Activated CD4-positive, alpha-beta memory T cell treated with anti-CD3 and anti-CD28 coated beads for 36 hours (primary cell): ENCODE data around the gene FEZ2. TPM values are rescaled to one million over a fixed set of nuclear protein-coding genes. Genes with fewer than 3 reads are reported as not detected.
"Not testable (repeated sequence)": the region's sequence is repeated elsewhere in the genome, so short reads cannot be mapped to it uniquely, and the experiment has no call there.

Experiments
- CTCF ChIA-PET: fragments of 350-600 bp; sonication (Branson Sonifier 250); formaldehyde crosslinking; loops from one replicate; lab custom pipeline; 2021; ENCODE audit warnings: antibody characterized with exemption, inconsistent platforms; lab: Charles Lee
- POLR2A ChIA-PET: fragments of 350-600 bp; sonication (Branson Sonifier 250); formaldehyde crosslinking; loops from one replicate; lab custom pipeline; 2021; ENCODE audit warnings: antibody characterized with exemption; lab: Charles Lee
- DNase-seq: peaks from one replicate; pipeline ENCODE4 v3.0.0-alpha.2; 2020
- H3K27ac Mint-ChIP-seq: one replicate; pipeline ENCODE4 v1.8.0; 2021; ENCODE audit warnings: mixed read lengths
- H3K27me3 Mint-ChIP-seq: one replicate; pipeline ENCODE4 v1.8.0; 2021; ENCODE audit warnings: mixed read lengths
- H3K36me3 Mint-ChIP-seq: one replicate; pipeline ENCODE4 v1.8.0; 2021; ENCODE audit warnings: mixed read lengths
- H3K4me1 Mint-ChIP-seq: one replicate; pipeline ENCODE4 v1.8.0; 2021; ENCODE audit warnings: low read depth, mixed read lengths
- H3K4me3 Mint-ChIP-seq: one replicate; pipeline ENCODE4 v1.8.0; 2021; ENCODE audit warnings: mild to moderate bottlenecking, mixed read lengths
- H3K9me3 Mint-ChIP-seq: one replicate; pipeline ENCODE4 v1.8.0; 2021; ENCODE audit warnings: mixed read lengths
- intact Hi-C: fragments of 100-400 bp; cut with micrococcal nuclease; formaldehyde crosslinking; loops from one replicate; pipeline ENCODE4 v1.15.1; 2023
- total RNA-seq, 2 experiments: library from RNA; stranded (reverse); gene quantifications; one replicate each; pipeline ENCODE4 v1.2.3, GENCODE V29; 2021

The FEZ2 gene
- total RNA-seq, 2 experiments from 2014 or later = 6.8 to 9.3 TPM

DNA sequence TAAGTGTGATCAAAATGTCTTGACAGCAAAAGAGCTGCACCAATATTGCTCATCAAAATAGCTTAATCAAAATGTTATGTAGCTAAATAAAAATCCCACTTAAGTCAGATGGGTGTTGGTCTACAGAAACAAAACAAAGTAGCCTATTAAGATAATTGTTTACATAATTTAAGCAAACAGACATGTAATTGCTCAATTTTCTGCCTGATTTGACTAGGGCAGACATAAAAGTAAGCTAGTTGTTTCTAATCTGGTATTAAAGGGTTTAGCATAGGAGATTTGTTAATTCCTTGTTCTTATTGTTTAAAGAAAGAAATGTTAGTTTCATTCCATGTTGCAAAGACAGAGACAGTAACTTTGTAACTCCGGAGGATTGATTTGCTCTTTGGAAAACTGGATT, 11.5 kb upstream of the FEZ2 start:
- Mint-ChIP-seq H3K27me3 (peaks cover 1% of the 10 kb centered on the region), H3K9me3 (no peaks in the 10 kb centered on the region), H3K4me3 (no peak overlapping the region), H3K36me3 (no peaks in the 10 kb centered on the region), H3K27ac (no peak overlapping the region), H3K4me1 (no peaks in the 10 kb centered on the region)
- intact Hi-C loops = no loop called here
- POLR2A ChIA-PET = no interaction called here
- CTCF ChIA-PET = no interaction called here
- DNase-seq = no peak

- CTCF ChIA-PET = no interaction called here
- no peaks in the 10 kb centered on the region for H3K36me3 Mint-ChIP-seq
- POLR2A ChIA-PET = interaction anchor here (1.4 kb wide), 1 partner anchor 10 kb away, joined by 3 read pairs; the partner anchor contains the start of gene FEZ2
Measured at GRCh38 chr2:36607947-36608346, 10.0 kb upstream of the FEZ2 start.

DNA sequence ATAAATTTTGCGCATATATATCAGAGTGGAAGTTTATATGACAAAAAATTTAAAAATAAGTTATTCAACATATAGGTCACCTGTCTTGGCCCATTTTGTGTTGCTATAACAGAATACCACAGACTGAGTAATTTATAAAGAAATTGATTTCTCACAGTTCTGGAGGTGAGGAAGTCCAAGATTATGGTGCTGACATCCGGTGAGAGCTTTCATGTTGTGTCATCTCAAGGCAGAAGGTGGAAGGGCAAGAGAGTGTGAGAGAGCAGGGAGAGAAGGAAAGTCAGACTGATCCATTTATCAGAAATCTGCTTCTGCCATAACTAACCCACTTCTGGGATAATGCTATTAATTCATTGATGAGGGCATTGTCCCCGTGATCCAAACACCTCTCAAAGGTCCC, 9.0 kb upstream of the FEZ2 start:
- no peaks in the 10 kb centered on the region for H3K4me1 Mint-ChIP-seq
- H3K9me3 Mint-ChIP-seq = no peaks in the 10 kb centered on the region
- H3K27me3 Mint-ChIP-seq = peaks cover 1% of the 10 kb centered on the region
- POLR2A ChIA-PET = interaction anchor here (1.4 kb wide), 1 partner anchor 9 kb away, joined by 3 read pairs; the partner anchor contains the start of gene FEZ2
- no peak overlapping the region for H3K4me3 Mint-ChIP-seq
- no peak overlapping the region for H3K27ac Mint-ChIP-seq
- CTCF ChIA-PET = no interaction called here
- no peak for DNase-seq
- intact Hi-C loops = no loop called here
- no peaks in the 10 kb centered on the region for H3K36me3 Mint-ChIP-seq

More at GRCh38 chr2:36607947-36608346, 10.0 kb upstream of the FEZ2 start:
- Mint-ChIP-seq H3K27ac (no peak overlapping the region), H3K4me3 (no peak overlapping the region), H3K4me1 (no peaks in the 10 kb centered on the region), H3K9me3 (no peaks in the 10 kb centered on the region), H3K27me3 (peaks cover 1% of the 10 kb centered on the region)
- no peak for DNase-seq
- intact Hi-C loops = no loop called here

- no peaks in the 10 kb centered on the region for H3K4me1 Mint-ChIP-seq
- POLR2A ChIA-PET = interaction anchor here (0.5 kb wide), 1 partner anchor 36 kb away, joined by 3 read pairs; no protein-coding TSS in a partner anchor
- H3K9me3 Mint-ChIP-seq = no peaks in the 10 kb centered on the region
- no peak for DNase-seq
- CTCF ChIA-PET = no interaction called here
- H3K4me3 Mint-ChIP-seq = no peak overlapping the region
- no peaks in the 10 kb centered on the region for H3K36me3 Mint-ChIP-seq
- intact Hi-C loops = no loop called here
- no peak overlapping the region for H3K27ac Mint-ChIP-seq
- H3K27me3 Mint-ChIP-seq = peaks cover 1% of the 10 kb centered on the region
Measured at GRCh38 chr2:36605273-36605672, 7.3 kb upstream of the FEZ2 start.

- DNase-seq, H3K4me1 Mint-ChIP-seq, H3K36me3 Mint-ChIP-seq, H3K27me3 Mint-ChIP-seq, H3K9me3 Mint-ChIP-seq, H3K27ac Mint-ChIP-seq, intact Hi-C loops, H3K4me3 Mint-ChIP-seq, POLR2A ChIA-PET, CTCF ChIA-PET: not testable (repeated sequence)
Measured at GRCh38 chr2:36603629-36604028, 5.7 kb upstream of the FEZ2 start.

GRCh38 chr2:36597003-36597531, 901 bp downstream of the FEZ2 start:
- intact Hi-C loops = loop anchor here (5.0 kb wide), 2 partner anchors 240 to 370 kb away; partner anchors contain the start of genes CRIM1 and STRN
- Mint-ChIP-seq H3K27me3 (no peaks in the 10 kb centered on the region), H3K4me3 (peak overlapping the region; percentile 93), H3K27ac (peak overlapping the region; percentile 83), H3K4me1 (peaks cover 31% of the 10 kb centered on the region), H3K9me3 (no peaks in the 10 kb centered on the region), H3K36me3 (no peaks in the 10 kb centered on the region)
- DNase-seq = no peak
- CTCF ChIA-PET = no interaction called here
- POLR2A ChIA-PET = interaction anchor here (1.2 kb wide), 1 partner anchor 11 kb away, joined by 3 read pairs; no protein-coding TSS in a partner anchor

DNA sequence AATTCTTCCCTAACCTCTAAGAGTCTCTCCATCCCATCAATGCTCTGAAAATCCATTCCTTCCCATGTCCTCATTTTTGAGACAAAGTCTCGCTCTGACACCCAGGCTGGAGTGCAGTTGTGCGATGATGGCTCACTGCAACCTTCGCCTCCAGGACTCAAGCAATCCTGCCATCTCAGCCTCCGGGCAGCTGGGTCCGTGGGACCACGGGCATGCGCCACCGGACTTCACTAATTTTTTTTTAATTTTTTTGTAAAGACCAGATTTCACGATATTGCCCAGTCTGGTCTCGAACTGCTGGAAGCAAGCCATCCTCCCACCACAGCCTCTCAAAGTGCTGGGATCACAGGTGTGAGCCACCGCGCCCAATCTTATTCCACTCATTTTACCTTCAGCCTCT, 1.6 kb downstream of the FEZ2 start:
- Mint-ChIP-seq H3K27me3 (no peaks in the 10 kb centered on the region), H3K4me1 (peaks cover 34% of the 10 kb centered on the region)

GRCh38 chr2:36594849-36595248, 3.1 kb downstream of the FEZ2 start:
- ChIA-PET CTCF (interaction anchor here (1.5 kb wide), 1 partner anchor 70 kb away, joined by 4 read pairs; no protein-coding TSS in a partner anchor), POLR2A (no interaction called here)
- Mint-ChIP-seq H3K27ac (no peak overlapping the region), H3K4me1 (peaks cover 34% of the 10 kb centered on the region), H3K4me3 (no peak overlapping the region), H3K9me3 (no peaks in the 10 kb centered on the region), H3K36me3 (peaks cover 2% of the 10 kb centered on the region), H3K27me3 (no peaks in the 10 kb centered on the region)
- intact Hi-C loops = loop anchor here (5.0 kb wide), 2 partner anchors 238 to 372 kb away; partner anchors contain the start of genes CRIM1 and STRN
- no peak for DNase-seq

More for the DNA sequence above, 1.6 kb downstream of the FEZ2 start:
- Mint-ChIP-seq H3K4me3 (no peak overlapping the region), H3K9me3 (no peaks in the 10 kb centered on the region), H3K27ac (no peak overlapping the region), H3K36me3 (no peaks in the 10 kb centered on the region)
- no peak for DNase-seq
- POLR2A ChIA-PET = no interaction called here
- CTCF ChIA-PET = no interaction called here
- intact Hi-C loops = loop anchor here (5.0 kb wide), 2 partner anchors 239 to 371 kb away; partner anchors contain the start of genes CRIM1 and STRN

- DNase-seq = no peak
- ChIA-PET POLR2A (no interaction called here), CTCF (no interaction called here)
- no peaks in the 10 kb centered on the region for H3K27me3 Mint-ChIP-seq
- peaks cover 17% of the 10 kb centered on the region for H3K4me1 Mint-ChIP-seq
- no peak overlapping the region for H3K27ac Mint-ChIP-seq
- no peak overlapping the region for H3K4me3 Mint-ChIP-seq
- H3K9me3 Mint-ChIP-seq = no peaks in the 10 kb centered on the region
- intact Hi-C loops = no loop called here
- peaks cover 23% of the 10 kb centered on the region for H3K36me3 Mint-ChIP-seq
Measured at GRCh38 chr2:36589230-36589630, 8.7 kb downstream of the FEZ2 start.

DNA sequence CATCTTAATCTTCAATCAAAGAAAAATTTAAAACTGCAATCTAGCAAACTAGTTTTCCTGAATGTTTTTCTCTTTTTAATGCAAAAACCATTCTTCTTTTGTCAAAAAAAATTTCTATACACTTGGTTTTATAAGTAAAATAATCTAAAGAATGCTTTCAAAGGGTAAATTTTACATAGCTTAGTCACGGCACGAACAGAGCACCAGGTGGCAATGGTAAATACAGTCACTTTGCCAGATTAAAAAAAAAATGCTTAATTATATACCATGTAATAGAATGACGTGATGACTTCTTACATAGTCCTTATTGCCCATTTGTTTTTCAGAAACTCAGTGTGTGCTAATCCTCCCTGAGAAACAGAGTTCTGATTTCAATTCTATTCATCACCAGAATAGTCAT, 10.4 kb downstream of the FEZ2 start:
- intact Hi-C loops = no loop called here
- Mint-ChIP-seq H3K27ac (no peak overlapping the region), H3K9me3 (no peaks in the 10 kb centered on the region), H3K4me3 (no peak overlapping the region), H3K4me1 (peaks cover 11% of the 10 kb centered on the region), H3K36me3 (peaks cover 34% of the 10 kb centered on the region), H3K27me3 (no peaks in the 10 kb centered on the region)
- ChIA-PET CTCF (no interaction called here), POLR2A (no interaction called here)
- no peak for DNase-seq

DNA sequence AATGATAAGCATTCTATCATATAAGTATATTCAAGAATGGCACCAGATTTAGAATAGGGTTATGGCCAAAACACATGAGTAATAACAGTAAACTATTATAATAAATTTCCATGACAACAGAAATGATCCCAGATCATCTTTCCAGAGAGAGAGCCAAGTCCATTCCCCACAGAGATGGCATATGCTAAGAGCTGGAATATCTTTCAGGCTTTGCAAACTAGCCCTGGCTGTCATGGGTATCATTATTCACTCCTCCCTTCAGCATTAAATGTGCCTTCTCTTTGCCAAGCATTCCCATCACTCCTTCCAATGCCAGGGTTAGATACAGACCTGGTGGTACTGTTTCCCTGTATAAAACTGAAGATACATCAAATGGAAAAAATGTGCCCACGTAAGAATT, 10.9 kb downstream of the FEZ2 start:
- intact Hi-C loops = no loop called here
- Mint-ChIP-seq H3K36me3 (peaks cover 36% of the 10 kb centered on the region), H3K4me3 (no peak overlapping the region), H3K9me3 (no peaks in the 10 kb centered on the region), H3K27me3 (no peaks in the 10 kb centered on the region), H3K27ac (no peak overlapping the region), H3K4me1 (peaks cover 11% of the 10 kb centered on the region)
- no peak for DNase-seq
- ChIA-PET CTCF (no interaction called here), POLR2A (no interaction called here)

- no peak overlapping the region for H3K27ac Mint-ChIP-seq
- ChIA-PET POLR2A (no interaction called here), CTCF (no interaction called here)
- H3K4me1 Mint-ChIP-seq = peaks cover 9% of the 10 kb centered on the region
- H3K9me3 Mint-ChIP-seq = no peaks in the 10 kb centered on the region
- peaks cover 38% of the 10 kb centered on the region for H3K36me3 Mint-ChIP-seq
- no peak for DNase-seq
- H3K27me3 Mint-ChIP-seq = no peaks in the 10 kb centered on the region
- intact Hi-C loops = no loop called here
- no peak overlapping the region for H3K4me3 Mint-ChIP-seq
Measured at GRCh38 chr2:36586672-36587071, 11.3 kb downstream of the FEZ2 start.
